GM23248 (cell line): ENCODE results near the gene STX8.

Experiments used
- EZH2 ChIP-seq: fragments of 200-600 bp; sonication (generic); IDR thresholded peaks from 2 replicates; pipeline ENCODE4 v1.6.1; 2018; ENCODE audit warnings: antibody characterized with exemption, mild to moderate bottlenecking; ENCODE audit not compliant: insufficient read depth, poor library complexity, severe bottlenecking
- EZH2phosphoT487 ChIP-seq: fragments of 200-600 bp; sonication (generic); IDR thresholded peaks from 2 replicates; pipeline ENCODE4 v1.6.1; 2018; ENCODE audit warnings: antibody characterized with exemption, moderate library complexity, mild to moderate bottlenecking, low read depth; ENCODE audit not compliant: insufficient read depth

DNA sequence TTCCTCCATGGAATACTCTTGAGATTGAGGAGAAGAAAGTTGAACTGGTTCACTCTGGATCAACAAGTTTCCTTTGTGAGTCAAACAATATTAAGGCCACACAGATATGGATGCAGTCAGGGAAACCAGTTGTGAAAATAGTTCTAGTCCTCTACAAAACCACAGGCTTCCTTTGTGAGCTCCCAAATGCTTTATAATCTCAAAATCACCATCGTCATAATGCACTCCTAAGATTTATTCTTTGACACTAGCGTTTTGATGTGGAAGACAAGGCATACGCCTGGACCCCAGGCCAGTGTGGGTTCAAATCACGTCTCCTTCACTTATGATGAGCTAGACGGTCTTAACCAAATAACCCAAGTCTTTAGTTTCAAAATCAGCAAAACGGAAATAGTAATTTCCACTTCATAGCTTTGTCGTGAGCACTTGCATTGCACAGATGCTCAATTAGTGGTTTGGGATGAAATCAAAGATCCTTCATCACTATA lies 142.6 kb downstream of the STX8 start:
- TF ChIP-seq EZH2 (no peak), EZH2phosphoT487 (no peak)
